RKO (cell line): ENCODE data around the gene STRBP.
"Not testable (repeated sequence)": the region's sequence is repeated elsewhere in the genome, so short reads cannot be mapped to it uniquely, and the experiment has no call there.

Experiments
- DNase-seq: peaks from one replicate; pipeline ENCODE4 v3.0.0-alpha.2; 2016; ENCODE audit warnings: low spot score

The STRBP gene

GRCh38 chr9:123268465-123269259 is at the start of gene STRBP:
Gene STRBP, minus strand, starts transcription at chr9:123268586. Its CDS starts 84,452 bp downstream, at chr9:123184134.
- DNase-seq = peak; percentile 91

DNA sequence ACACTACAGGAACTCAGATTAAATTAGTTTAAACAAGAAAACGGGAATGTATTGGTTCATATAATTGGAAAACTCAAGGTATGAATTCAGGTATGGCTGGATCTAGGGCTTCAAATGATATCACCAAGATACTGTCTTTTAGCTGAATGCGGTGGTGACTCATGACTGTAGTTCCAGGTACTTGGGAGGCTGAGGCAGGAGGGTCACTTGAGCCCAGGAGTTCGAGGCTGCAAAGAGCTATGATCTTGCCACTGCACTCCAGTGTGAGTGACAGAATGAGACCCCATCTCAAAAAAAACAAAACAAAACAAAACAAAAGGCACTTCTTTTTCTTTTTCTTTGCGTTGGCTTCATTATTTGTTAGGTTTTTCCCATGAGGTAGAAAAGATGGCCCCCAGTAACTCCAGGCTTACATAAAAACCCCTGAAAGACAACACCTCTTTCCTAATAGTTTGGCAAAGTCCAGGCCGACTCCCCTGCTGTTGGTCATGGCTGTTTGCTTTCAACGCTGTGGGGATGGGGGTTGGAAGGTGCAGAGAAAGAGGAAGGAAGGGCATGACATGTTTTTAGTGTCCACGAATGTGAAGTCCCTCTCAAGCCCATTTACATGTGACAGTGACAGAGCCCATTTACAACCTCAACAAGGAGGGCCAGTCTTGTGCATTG is 47.8 kb upstream of the STRBP start:
- DNase-seq = no peak

DNA sequence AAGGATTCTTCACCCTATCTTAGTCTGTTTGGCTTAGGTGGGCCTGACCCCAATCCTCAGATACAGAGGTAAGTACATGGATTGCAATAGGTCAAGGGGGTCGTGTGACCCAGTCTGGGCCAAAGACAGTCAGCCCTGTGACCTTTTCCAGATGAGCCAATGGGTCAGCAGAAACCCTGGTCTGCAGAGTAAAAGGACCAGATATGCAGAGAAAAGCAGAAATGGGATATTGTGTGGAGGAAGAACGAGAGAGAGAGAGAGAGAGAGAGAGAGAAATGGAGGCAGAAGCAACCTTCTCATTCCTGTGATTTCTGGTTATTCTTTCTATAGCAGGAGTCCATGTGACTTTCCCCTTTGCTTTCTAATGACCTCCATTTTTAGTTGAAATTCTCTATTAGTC is 47.2 kb upstream of the STRBP start:
- no peak for DNase-seq

- DNase-seq = no peak
Observed at GRCh38 chr9:123314617-123315016, 46.2 kb upstream of the STRBP start.

DNA sequence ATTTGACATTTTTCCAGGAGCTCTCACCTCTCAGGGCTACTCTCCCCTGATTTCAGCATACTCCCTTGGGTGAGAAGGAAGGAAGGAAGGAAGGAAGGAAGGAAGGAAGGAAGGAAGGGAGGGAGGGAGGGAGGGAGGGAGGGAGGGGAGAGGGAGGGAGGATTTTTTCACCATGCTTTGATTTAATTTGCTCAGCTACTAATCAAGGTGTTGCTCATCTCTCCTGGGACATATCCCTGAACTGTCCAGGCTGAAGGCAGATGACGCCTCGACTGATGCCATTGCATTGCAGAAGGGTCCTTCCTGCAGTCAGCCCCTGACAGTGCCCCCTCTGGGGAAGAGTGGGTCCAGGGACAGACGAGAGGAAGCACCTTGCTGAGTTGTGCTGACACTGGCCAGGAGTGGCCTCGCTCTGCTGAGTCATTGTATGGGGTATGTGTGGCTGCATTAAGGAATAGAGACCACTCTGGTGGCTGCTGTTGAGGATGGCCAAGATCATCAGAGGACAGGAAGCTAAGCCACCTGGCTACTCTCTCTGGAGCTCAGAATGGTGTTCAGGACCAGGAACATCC is 44.0 kb upstream of the STRBP start:
- DNase-seq = no peak

DNA sequence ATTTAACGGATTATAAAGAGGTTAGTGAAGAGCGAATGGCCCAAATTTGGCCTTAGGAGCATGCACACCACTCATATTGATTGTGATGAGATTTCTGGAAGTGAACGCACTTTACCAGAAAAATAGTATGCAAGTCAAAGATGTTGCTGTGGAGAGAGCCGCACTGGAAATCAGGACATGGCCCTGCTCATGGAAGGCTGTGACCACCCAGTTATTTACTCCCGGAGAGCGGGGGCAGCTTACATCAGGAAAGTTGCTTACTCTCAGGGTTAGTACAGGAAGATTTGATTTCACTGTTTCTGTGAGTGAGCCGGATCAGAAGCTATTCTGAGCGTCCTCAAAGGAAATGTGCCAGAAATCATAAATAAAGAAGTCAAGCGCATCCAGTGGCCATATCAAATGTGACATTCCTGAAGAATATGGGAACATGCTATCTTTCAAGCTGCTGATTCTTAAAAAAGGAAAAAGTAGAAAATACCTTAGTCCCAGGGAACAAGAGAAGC is 42.9 kb upstream of the STRBP start:
- DNase-seq = no peak

- DNase-seq = no peak
Observed at GRCh38 chr9:123310551-123311249, 42.3 kb upstream of the STRBP start.

GRCh38 chr9:123309611-123310010 is 41.2 kb upstream of the STRBP start:
- DNase-seq = no peak

- DNase-seq = no peak
Observed at GRCh38 chr9:123305879-123306278, 37.5 kb upstream of the STRBP start.

DNA sequence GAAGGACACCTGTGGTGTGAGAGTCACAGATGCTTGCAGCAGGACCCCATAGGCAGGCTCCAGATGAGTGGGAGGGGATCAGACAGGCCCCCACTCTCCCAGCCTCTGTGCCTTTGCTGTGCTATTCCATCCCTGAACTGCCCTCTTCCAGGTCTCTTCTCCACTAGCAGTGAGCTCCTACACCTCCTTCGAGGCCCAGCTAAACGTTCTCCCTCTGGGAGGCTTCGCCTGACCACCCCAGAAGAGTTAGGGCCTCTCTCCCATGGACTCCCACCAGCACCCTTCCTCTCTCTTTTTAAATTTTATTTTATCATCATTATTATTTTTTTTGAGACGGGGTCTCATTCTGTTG is 35.9 kb upstream of the STRBP start:
- DNase-seq = no peak

DNA sequence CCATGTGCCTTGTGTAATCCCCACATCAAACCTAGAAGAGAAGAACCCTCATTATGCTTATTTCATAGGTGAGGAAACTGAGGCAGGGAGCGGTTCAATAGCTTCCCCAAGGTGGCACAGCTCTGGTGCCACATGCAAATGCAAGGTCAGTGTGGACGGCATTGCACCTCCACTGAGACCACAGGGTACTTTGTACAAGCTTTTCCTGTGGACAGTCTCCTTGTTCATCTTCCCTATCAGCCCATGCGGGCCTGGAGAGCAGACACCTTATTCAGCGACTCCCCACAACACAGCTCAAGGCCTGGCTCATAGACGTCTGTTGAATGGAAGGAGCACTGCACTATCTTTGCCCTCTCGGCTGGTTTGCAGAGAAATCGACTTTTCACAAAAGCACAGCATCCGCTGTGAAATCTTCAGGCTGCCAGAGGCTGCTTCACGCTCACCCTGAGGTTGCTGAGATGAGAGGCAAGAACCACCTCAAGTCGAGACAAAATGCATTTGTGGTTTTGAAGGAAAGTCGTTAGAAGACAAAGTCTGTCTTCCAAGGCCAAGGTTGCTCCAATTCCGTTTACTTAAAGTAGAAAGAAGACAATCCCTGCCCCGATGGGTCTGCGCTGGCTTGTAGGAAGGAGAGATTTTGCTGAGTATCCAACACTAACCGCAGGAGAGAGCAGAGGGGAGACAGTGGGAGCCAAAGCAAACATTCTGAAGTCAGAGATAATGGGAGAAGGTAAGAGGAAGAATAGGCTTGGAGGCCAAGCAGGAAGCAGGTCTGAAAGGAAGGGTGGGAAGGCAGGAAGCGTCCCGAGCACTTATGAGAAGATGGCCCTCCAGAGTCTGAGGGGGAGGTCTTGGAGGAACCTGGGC is 34.2 kb upstream of the STRBP start:
- no peak for DNase-seq

DNA sequence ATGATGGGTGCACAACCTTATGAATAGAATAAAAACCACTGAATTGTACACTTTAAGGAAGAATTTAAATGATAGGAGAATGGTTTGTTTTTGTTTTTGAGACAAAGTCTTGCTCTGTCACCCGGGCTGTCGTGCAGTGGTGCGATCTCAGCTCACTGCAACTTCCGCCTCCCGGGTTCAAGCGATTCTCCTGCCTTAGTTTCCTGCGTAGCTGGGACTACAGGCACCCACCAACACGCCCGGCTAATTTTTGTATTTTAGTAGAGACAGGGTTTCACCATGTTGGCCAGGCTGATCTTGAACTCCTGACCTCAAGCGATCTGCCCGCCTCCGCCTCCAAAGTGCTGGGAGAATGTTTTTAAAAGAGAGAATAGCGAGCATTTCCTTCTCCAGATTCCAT is 33.5 kb upstream of the STRBP start:
- not testable (repeated sequence) for DNase-seq

DNA sequence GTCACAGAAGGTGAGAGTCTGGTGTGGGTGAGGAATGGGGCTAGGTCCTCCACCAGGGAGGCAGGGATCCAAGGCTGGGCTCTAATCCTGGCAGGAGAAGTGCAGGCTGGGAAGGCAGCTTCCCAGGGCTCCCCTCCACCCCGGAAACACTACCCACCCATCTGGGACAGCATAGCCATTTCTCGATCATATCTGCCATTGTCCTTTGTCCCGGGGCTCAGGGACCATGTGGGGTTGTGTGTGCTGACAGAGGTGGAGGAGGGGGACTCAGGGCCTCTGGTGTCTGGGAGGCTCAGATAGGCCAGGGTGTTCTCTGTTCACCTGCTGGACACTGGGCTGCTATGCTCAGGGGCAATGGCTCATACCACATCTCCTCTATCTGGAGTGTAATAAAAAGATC is 32.2 kb upstream of the STRBP start:
- no peak for DNase-seq

DNA sequence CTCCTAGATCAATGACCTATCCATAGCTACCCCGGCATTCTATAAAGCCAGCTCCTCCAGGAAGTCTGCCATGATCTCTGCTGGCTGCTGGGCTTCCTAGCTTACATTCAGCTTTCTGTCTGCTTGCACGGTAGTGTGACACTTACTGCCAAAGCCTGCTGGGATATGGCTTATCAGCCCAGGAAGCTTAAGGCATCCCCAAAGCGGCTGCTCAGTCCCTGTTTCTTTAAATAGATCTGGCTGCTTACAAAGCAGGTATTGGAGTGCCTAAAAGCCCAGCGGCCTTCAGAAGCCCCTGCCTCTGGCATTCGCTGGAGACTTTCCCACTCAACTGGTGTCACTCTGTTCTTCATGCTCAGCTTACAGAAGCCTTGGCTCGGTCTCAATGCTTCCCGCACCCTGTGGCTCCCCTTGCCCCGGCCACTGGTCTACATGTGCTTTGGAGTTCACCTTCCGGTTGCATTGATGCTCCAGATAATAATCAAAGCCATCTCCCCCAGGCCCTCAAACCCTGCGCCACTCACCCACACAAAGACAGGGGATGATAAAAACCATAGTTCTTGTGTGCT is 31.3 kb upstream of the STRBP start:
- no peak for DNase-seq

DNA sequence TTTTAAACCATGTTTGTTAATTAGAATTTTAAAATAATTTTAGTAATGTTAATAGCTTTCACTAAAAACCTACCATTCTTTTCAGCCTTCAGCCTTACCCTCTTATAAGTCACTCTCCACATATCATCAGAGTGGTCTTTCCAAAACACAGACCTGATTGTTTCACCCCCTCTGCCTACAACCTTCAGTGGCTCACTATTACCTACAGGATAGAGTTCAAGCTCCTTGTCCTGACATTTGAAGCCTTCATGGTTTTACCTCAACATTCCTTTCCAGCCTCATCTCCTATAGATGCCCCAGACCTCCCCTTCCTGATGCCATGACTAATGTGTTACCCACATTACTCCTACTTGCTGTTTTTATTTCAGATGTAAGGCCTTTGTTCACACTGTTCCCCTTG is 27.8 kb upstream of the STRBP start:
- DNase-seq = no peak

DNA sequence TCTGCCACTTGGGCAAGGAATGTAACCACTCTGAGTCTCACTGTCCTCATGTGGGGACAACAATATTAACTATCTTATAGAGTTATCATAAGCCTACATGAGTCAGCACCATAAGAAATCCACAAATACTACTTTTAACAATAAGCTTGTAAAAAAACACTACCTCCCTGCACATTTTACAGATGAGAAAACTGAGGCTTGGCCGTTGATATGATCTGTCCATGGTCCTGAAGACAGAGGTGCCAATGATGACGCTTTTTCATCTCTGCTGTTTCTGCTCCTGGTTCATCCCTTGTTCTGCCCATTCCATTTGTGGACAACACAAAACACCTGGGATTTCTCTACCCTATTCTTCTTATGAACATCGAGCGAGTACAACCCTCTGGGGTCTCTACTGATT is 23.4 kb upstream of the STRBP start:
- DNase-seq = no peak

DNA sequence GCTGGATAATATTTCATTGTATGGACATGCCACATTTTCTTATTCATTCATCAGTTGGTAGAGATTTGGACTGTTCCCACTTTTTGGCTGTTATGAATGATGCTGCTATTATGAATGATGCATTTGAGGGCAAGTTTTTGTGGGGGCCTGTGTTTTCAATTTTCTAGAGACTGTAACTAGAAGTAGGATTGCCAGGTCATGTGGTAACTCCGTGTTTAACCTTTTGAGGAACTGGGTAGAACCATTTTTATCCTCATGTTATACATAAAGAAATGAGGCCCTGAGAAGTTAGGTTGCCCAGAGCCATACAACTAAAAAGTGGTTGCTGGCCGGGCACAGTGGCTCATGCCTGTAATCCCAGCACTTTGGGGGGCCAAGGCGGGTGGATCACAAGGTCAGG is 22.4 kb upstream of the STRBP start:
- no peak for DNase-seq

DNA sequence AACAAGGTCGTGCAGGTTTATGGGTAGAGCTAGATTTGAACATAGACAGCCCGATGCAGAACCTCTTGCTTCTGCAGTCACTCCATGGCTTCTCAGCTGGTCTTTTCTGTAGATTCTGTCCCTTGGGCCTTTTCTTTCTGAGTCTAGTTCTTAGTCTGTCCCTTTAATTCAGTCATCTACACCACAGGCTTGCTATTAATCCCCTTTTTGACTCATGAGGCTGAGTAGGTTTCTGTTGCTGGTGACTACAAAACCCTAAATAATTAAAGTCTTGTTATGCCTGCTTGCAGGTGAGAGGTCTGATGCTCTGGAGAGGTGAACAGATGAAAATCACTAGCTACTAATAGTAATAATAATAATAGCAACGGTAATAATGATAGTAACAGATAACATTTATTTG is 19.3 kb upstream of the STRBP start:
- DNase-seq = no peak

DNA sequence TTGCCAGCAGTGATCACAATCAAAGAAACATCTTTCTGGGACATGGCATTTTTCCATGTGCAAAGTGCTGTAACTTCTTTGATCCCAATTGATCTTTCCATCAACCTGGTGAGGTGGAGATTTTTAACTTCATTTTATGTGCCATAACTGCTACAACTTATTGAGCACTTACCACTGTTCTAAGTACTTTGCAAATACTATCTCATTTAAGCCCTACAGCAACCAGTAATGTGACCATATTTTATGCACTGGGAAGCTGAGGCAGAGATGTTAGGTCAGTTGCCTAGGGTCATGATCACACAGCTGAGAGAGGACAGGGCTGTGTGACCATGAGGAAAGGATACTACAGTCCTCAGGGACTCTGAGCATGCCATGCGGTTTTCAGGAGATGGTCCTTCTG is 17.9 kb upstream of the STRBP start:
- DNase-seq = no peak

DNA sequence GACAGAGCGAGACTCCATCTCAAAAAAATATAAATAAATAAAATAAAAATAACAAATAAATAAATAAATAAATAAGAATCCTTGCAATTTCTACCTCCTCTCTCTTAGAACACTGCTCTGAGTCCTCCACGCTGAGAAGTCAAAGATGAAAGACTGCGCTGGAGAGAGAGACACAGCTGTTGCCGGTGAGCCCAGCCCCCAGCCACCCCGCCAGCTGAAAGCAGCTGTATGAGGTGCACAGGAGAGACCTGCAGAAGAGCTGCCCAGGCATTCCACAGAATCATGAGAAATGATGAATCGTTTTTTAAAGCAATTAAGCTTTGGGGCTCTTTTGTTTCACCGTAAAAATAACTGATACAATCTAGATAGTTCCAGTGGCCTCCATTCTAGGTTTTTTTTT is 16.3 kb upstream of the STRBP start:
- DNase-seq = no peak

- no peak for DNase-seq
Observed at GRCh38 chr9:123283455-123283854, 15.1 kb upstream of the STRBP start.
